HepG2 (cell line): Measurements from ENCODE around the gene PRKAG1. TPM values are rescaled to one million over a fixed set of nuclear protein-coding genes. Genes with fewer than 3 reads are reported as not detected.

Experiments used
- ATAC-seq: fragments of 200-7000 bp; cut with Tn5 transposase; 3 replicates; pipeline ENCODE4 v1.9.1; 2020; ENCODE audit warnings: mild to moderate bottlenecking, moderate library complexity
- BruUV-seq: library from RNA; stranded (reverse); fragments of 400-500 nt; replicated peaks from 2 replicates; lab custom pipeline; 2021; lab: Mats Ljungman, UMichigan
- CTCF ChIA-PET: fragments of 300-600 bp; formaldehyde crosslinking; extraction: SDS; loops from one replicate; lab custom pipeline; 2021; ENCODE audit warnings: low total read pairs, inconsistent platforms, low intra/inter-chr PET ratio; lab: Yijun Ruan, JAX
- POLR2A ChIA-PET: fragments of 350-600 bp; sonication (Branson Sonifier 250); formaldehyde crosslinking; loops from one replicate; lab custom pipeline; 2020; ENCODE audit warnings: antibody characterized with exemption, inconsistent platforms; lab: Yijun Ruan, JAX
- DNase-seq: peaks from one replicate; pipeline ENCODE4 v3.0.0-alpha.2; 2015; ENCODE audit warnings: low spot score
- FAIRE-seq: peaks from 3 replicates; lab custom pipeline; 2011; peaks lifted over from hg19 to GRCh38; lab: Jason Lieb, UNC
- H2AFZ ChIP-seq: one replicate; pipeline ENCODE4 v1.6.1; 2011; ENCODE audit warnings: low read length, inconsistent platforms
- H3K27ac ChIP-seq: fragments of 300-600 bp; 3 replicates; pipeline ENCODE4 v1.8.0; 2011; ENCODE audit warnings: mixed run types, mild to moderate bottlenecking, mixed read lengths, low read length, inconsistent platforms; ENCODE audit not compliant: insufficient read depth; ENCODE audit errors: extremely low read length
- H3K27me3 ChIP-seq, 2 experiments: fragments of 200-600 bp in 1 of 2; 2 replicates in 1 of 2; 3 replicates in 1 of 2; pipeline versions ENCODE4 v1.6.0 to v1.8.0; 2011; ENCODE audit warnings: low read length in 2 of 2, mild to moderate bottlenecking in 2 of 2, moderate library complexity in 2 of 2, inconsistent platforms in 1 of 2; ENCODE audit not compliant: insufficient read depth in 2 of 2, control insufficient read depth in 1 of 2
- H3K36me3 ChIP-seq, 2 experiments: fragments of 200-600 bp in 1 of 2; replicated peaks in 1 of 2; 2 replicates in 1 of 2; 3 replicates in 1 of 2; pipeline versions ENCODE4 v1.5.1 to v1.8.0; 2011; ENCODE audit warnings: low read length in 2 of 2, inconsistent platforms in 1 of 2; ENCODE audit not compliant: insufficient read depth in 2 of 2, control insufficient read depth in 1 of 2
- H3K4me1 ChIP-seq: 2 replicates; pipeline ENCODE4 v1.5.1; 2012; ENCODE audit warnings: low read length, inconsistent platforms; ENCODE audit not compliant: insufficient read depth
- H3K4me2 ChIP-seq: 2 replicates; pipeline ENCODE4 v1.6.0; 2011; ENCODE audit warnings: low read depth, low read length, inconsistent platforms
- H3K4me3 ChIP-seq, 3 experiments: fragments of 200-600 bp in 1 of 3; sonication (generic), shearing (Covaris generic) in 1 of 3; replicated peaks in 1 of 3; 2 replicates each; pipeline ENCODE4 v1.5.1; 2011 to 2016; ENCODE audit warnings: low read length in 3 of 3, inconsistent platforms in 2 of 3, low read depth in 2 of 3, mild to moderate bottlenecking in 2 of 3, control low read depth in 1 of 3, mixed read lengths in 1 of 3; ENCODE audit not compliant: insufficient read depth in 1 of 3
- H3K79me2 ChIP-seq: one replicate; pipeline ENCODE4 v1.6.1; 2011; ENCODE audit warnings: low read length, inconsistent platforms; ENCODE audit not compliant: insufficient read depth
- H3K9ac ChIP-seq: 2 replicates; pipeline ENCODE4 v1.6.0; 2011; ENCODE audit warnings: mild to moderate bottlenecking, low read depth, low read length, inconsistent platforms; ENCODE audit not compliant: insufficient read depth
- H3K9me3 ChIP-seq: 2 replicates; pipeline ENCODE4 v1.5.1; 2012; ENCODE audit warnings: mild to moderate bottlenecking, low read length
- H4K20me1 ChIP-seq: 2 replicates; pipeline ENCODE4 v1.6.0; 2011; ENCODE audit warnings: inconsistent platforms, mild to moderate bottlenecking, low read length, moderate library complexity; ENCODE audit not compliant: insufficient read depth
- MAFF ChIP-seq: IDR thresholded peaks from 2 replicates; pipeline ENCODE4 v1.6.1; 2011; ENCODE audit warnings: low read depth, low read length, improper control_type of control experiment
- NR3C1 ChIP-seq: sonication (generic); formaldehyde crosslinking; IDR thresholded peaks from 2 replicates; pipeline ENCODE4 v1.4.0; 2020; ENCODE audit warnings: missing genetic modification reagents
- ZNF484 ChIP-seq: sonication (generic); formaldehyde crosslinking; IDR thresholded peaks from 2 replicates; pipeline ENCODE4 v1.5.1; 2020; ENCODE audit warnings: mild to moderate bottlenecking, low read depth, missing genetic modification reagents, borderline replicate concordance
- WGBS: methylation state at CpG from one replicate; pipeline ENCODE4 v1.1.6; 2017; ENCODE audit warnings: low lambda C conversion rate; 5-methylcytosine and 5-hydroxymethylcytosine counted together
- in situ Hi-C: cut with HindIII; loops from 2 replicates; pipeline ENCODE4 v1.10.0; 2017; ENCODE audit warnings: low pct_unique_long_range_greater_than_20kb; ENCODE audit not compliant: extremely low pct_ligation_motif_present
- intact Hi-C: fragments of 100-400 bp; cut with micrococcal nuclease; formaldehyde crosslinking; loops from one replicate; pipeline ENCODE4 v1.10.0; 2022; ENCODE audit not compliant: unreplicated experiment
- polyA plus RNA-seq, 8 experiments: library from polyadenylated mRNA; depleted of rRNA in 3 of 8; stranded (reverse) in 7 of 8; unstranded in 1 of 8; fragments of >200 nt; fragmentation: Illumina TruSeq in 4 of 8; extraction: Trizol in 4 of 8; gene quantifications; 2 replicates each; pipeline versions ENCODE4 v1.2.1 to v1.2.3, GENCODE V29; 2011 to 2016; ENCODE audit warnings: low read depth in 4 of 8, missing spikeins in 1 of 8, mixed read lengths in 1 of 8; ENCODE audit not compliant: insufficient read depth in 1 of 8
- total RNA-seq, 5 experiments: library from RNA; depleted of rRNA; stranded (reverse); fragments of >200 nt; fragmentation: Illumina TruSeq; extraction: Trizol; gene quantifications; 2 replicates each; pipeline ENCODE4 v1.2.3, GENCODE V29; 2016; ENCODE audit warnings: low read depth in 1 of 5
- TF ChIP-seq, protein P1 (sequence below), 2 experiments: sonication (generic) in 1 of 2; formaldehyde crosslinking in 1 of 2; IDR thresholded peaks; 2 replicates each; pipeline versions ENCODE4 v1.4.0 to v1.6.1; 2016 to 2020; ENCODE audit warnings: borderline replicate concordance in 1 of 2, low read depth in 1 of 2, mild to moderate bottlenecking in 1 of 2, missing genetic modification reagents in 1 of 2
- TF ChIP-seq, protein P2 (sequence below): sonication (generic); formaldehyde crosslinking; IDR thresholded peaks from 2 replicates; pipeline ENCODE4 v1.4.0; 2020; ENCODE audit warnings: missing genetic modification reagents

Gene PRKAG1
- total and polyA plus RNA-seq, 2 of the 13 experiments (the other 11 are each of a cell fraction or from before 2014, with no cell fraction given), result 26.1 to 32.8 TPM

DNA sequence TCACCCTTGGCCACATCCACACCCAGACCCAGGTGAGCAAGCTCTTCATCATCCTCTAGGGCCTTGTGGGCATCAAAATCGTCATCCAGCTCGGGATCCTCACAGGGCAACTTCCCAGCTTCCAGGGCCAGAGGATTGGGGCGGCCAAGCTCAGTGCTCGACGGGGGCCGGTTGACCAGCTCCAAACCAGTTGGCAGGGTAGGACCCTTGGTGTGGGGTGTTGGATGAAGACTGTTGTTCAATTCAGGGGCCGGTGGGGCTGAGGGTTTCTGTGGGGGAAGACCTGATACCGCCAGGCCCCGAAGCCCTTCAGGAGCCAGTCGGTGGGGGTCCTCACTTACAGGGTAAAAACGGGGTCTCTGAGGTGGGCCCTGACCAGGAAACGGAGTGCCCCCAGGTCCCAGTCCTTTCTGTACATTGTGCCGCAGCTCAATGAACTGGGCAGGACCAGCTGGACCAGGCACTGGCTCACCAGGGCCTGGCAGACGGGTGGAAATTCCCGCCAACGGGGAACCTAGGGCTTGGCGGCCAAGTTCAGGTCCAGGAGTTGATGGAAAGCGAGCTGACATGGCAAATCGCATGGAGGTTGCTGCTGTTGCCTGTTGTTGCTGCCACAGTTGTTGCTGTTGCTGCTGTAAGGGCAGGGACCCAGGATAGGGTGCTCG is 19.8 kb upstream of the PRKAG1 start:
- intact Hi-C loops, result no loop called here
- in situ Hi-C loops, result no loop called here

More for the DNA sequence above, 19.8 kb upstream of the PRKAG1 start:
- H3K9ac ChIP-seq, result no peak overlapping the region
- H3K4me2 ChIP-seq, result no peak overlapping the region
- ChIA-PET CTCF (no interaction called here), POLR2A (interaction anchor here (0.5 to 2.1 kb wide), 4 partner anchors 8 to 20 kb away, joined by 3 to 5 read pairs (median 3); no protein-coding TSS in a partner anchor)
- DNase-seq, result no peak
- no peak for FAIRE-seq
- no peaks in the 10 kb centered on the region for H3K79me2 ChIP-seq
- 98% methylated on average over 12 of the region's 20 CpGs for WGBS
- no peak overlapping the region for H2AFZ ChIP-seq
- H3K27ac ChIP-seq, result no peak overlapping the region
- H3K4me3 ChIP-seq, result no peak overlapping the region
- no peaks in the 10 kb centered on the region for H3K9me3 ChIP-seq
- no peaks in the 10 kb centered on the region for H4K20me1 ChIP-seq
- H3K27me3 ChIP-seq, result no peaks in the 10 kb centered on the region
- TF ChIP-seq, protein P1, sequence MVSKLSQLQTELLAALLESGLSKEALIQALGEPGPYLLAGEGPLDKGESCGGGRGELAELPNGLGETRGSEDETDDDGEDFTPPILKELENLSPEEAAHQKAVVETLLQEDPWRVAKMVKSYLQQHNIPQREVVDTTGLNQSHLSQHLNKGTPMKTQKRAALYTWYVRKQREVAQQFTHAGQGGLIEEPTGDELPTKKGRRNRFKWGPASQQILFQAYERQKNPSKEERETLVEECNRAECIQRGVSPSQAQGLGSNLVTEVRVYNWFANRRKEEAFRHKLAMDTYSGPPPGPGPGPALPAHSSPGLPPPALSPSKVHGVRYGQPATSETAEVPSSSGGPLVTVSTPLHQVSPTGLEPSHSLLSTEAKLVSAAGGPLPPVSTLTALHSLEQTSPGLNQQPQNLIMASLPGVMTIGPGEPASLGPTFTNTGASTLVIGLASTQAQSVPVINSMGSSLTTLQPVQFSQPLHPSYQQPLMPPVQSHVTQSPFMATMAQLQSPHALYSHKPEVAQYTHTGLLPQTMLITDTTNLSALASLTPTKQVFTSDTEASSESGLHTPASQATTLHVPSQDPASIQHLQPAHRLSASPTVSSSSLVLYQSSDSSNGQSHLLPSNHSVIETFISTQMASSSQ (IDR thresholded peaks at IDR 0.05; ENCODE audit: low read depth), result no peak
- TF ChIP-seq, protein P1 (CRISPR knock-in tag; IDR thresholded peaks at IDR 0.05; ENCODE audit: borderline replicate concordance), result no peak
- TF ChIP-seq, protein P2, sequence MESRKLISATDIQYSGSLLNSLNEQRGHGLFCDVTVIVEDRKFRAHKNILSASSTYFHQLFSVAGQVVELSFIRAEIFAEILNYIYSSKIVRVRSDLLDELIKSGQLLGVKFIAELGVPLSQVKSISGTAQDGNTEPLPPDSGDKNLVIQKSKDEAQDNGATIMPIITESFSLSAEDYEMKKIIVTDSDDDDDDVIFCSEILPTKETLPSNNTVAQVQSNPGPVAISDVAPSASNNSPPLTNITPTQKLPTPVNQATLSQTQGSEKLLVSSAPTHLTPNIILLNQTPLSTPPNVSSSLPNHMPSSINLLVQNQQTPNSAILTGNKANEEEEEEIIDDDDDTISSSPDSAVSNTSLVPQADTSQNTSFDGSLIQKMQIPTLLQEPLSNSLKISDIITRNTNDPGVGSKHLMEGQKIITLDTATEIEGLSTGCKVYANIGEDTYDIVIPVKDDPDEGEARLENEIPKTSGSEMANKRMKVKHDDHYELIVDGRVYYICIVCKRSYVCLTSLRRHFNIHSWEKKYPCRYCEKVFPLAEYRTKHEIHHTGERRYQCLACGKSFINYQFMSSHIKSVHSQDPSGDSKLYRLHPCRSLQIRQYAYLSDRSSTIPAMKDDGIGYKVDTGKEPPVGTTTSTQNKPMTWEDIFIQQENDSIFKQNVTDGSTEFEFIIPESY (CRISPR knock-in tag), result 0 out of 2 replicates have a peak, but pooled peaks have one; percentile 17
- TF ChIP-seq NR3C1 (CRISPR knock-in tag) (no peak), MAFF (0 out of 2 replicates have a peak, but pooled peaks have one; percentile 3), ZNF484 (CRISPR knock-in tag) (no peak)
- peaks cover 55 to 92% of the 10 kb centered on the region in 2 experiments; a peak in 4 of 5 replicates for H3K36me3 ChIP-seq
- ATAC-seq, result no peak
- BruUV-seq, result no TSS peak
- no peaks in the 10 kb centered on the region for H3K4me1 ChIP-seq
